H1 (cell line): ENCODE measurements around the gene MACROD2. TPM values are rescaled to one million over a fixed set of nuclear protein-coding genes. Genes with fewer than 3 reads are reported as not detected.

Source experiments
- CTCF ChIA-PET: fragments of 300-600 bp; sonication (Branson Sonifier 250); formaldehyde crosslinking; loops from one replicate; lab custom pipeline; 2021; ENCODE audit not compliant: partially characterized antibody; lab: Charles Lee
- POLR2A ChIA-PET: fragments of 300-600 bp; sonication (Branson Sonifier 250); formaldehyde crosslinking; loops from one replicate; lab custom pipeline; 2021; ENCODE audit warnings: inconsistent platforms; ENCODE audit not compliant: partially characterized antibody; lab: Charles Lee
- DNase-seq, 2 experiments: peaks; one replicate each; pipeline versions ENCODE4 v3.0.0 to v3.0.0-alpha.2; 2010 to 2022; ENCODE audit warnings: low spot score in 2 of 2, low read depth in 1 of 2, mixed read lengths in 1 of 2
- FAIRE-seq: peaks from 2 replicates; lab custom pipeline; 2011; peaks lifted over from hg19 to GRCh38; lab: Jason Lieb, UNC
- H2AFZ ChIP-seq: 2 replicates; pipeline ENCODE4 v1.8.1; 2012; ENCODE audit warnings: low read length, inconsistent platforms
- H2AK5ac ChIP-seq: 2 replicates; pipeline ENCODE4 v1.6.1; 2013; ENCODE audit warnings: low read depth, low read length
- H2BK120ac ChIP-seq: replicated peaks from 2 replicates; pipeline ENCODE3; 2013; ENCODE audit warnings: low read depth, low read length, inconsistent platforms
- H2BK12ac ChIP-seq: 2 replicates; pipeline ENCODE4 v1.6.1; 2013; ENCODE audit warnings: low read depth, low read length
- H2BK15ac ChIP-seq: 2 replicates; pipeline ENCODE4 v1.6.1; 2013; ENCODE audit warnings: low read length
- H2BK20ac ChIP-seq: 2 replicates; pipeline ENCODE4 v1.6.1; 2013; ENCODE audit warnings: low read length
- H2BK5ac ChIP-seq: 2 replicates; pipeline ENCODE4 v1.6.1; 2013; ENCODE audit warnings: low read depth, low read length
- H3K14ac ChIP-seq: 2 replicates; pipeline ENCODE4 v1.6.1; 2013; ENCODE audit warnings: inconsistent platforms; ENCODE audit not compliant: insufficient read length
- H3K18ac ChIP-seq: 2 replicates; pipeline ENCODE4 v1.6.1; 2013; ENCODE audit warnings: low read length; ENCODE audit errors: extremely low read depth
- H3K23ac ChIP-seq: 2 replicates; pipeline ENCODE4 v1.6.1; 2013; ENCODE audit warnings: inconsistent platforms; ENCODE audit not compliant: insufficient read length
- H3K23me2 ChIP-seq: 2 replicates; pipeline ENCODE4 v1.6.1; 2013; ENCODE audit warnings: low read depth, low read length
- H3K27ac ChIP-seq: 2 replicates; pipeline ENCODE4 v1.6.1; 2011; ENCODE audit warnings: low read depth, low read length, inconsistent platforms
- H3K27me3 ChIP-seq, 4 experiments: replicated peaks in 1 of 4; 1 replicate in 1 of 4; 2 replicates in 3 of 4; pipeline versions ENCODE4 v1.6.1 to v1.8.1; 2011 to 2013; ENCODE audit warnings: low read length in 3 of 4, mild to moderate bottlenecking in 3 of 4, inconsistent platforms in 2 of 4, mixed read lengths in 2 of 4, moderate library complexity in 1 of 4; ENCODE audit not compliant: control insufficient read depth in 3 of 4, insufficient read depth in 3 of 4; ENCODE audit errors: extremely low read depth in 1 of 4
- H3K36me3 ChIP-seq, 4 experiments: 2 replicates each; pipeline versions ENCODE4 v1.6.1 to v1.8.1; 2011 to 2013; ENCODE audit warnings: mild to moderate bottlenecking in 4 of 4, low read length in 3 of 4, moderate library complexity in 2 of 4, control low read depth in 1 of 4, inconsistent platforms in 1 of 4; ENCODE audit not compliant: insufficient read depth in 4 of 4, control insufficient read depth in 2 of 4
- H3K4ac ChIP-seq: replicated peaks from 2 replicates; pipeline ENCODE3; 2013; ENCODE audit warnings: low read length, low read depth, mixed read lengths, inconsistent platforms; ENCODE audit not compliant: insufficient read length
- H3K4me1 ChIP-seq, 4 experiments: replicated peaks in 1 of 4; 1 replicate in 1 of 4; 2 replicates in 3 of 4; pipeline versions ENCODE4 v1.6.1 to v1.8.1; 2011 to 2013; ENCODE audit warnings: low read length in 3 of 4, inconsistent platforms in 2 of 4, mixed read lengths in 1 of 4; ENCODE audit not compliant: insufficient read depth in 4 of 4, control insufficient read depth in 3 of 4
- H3K4me2 ChIP-seq, 2 experiments: 2 replicates each; pipeline versions ENCODE4 v1.6.1 to v1.8.1; 2011 to 2013; ENCODE audit warnings: low read depth in 2 of 2, low read length in 2 of 2, control low read depth in 1 of 2, inconsistent platforms in 1 of 2, mild to moderate bottlenecking in 1 of 2; ENCODE audit not compliant: insufficient read depth in 1 of 2
- H3K4me3 ChIP-seq, 4 experiments: fragments of 200-600, 300-600 bp in 1 of 4; sonication (generic), shearing (Covaris generic), sonication (Bioruptor Twin) in 1 of 4; 2 replicates each; pipeline versions ENCODE4 v1.5.1 to v1.8.1; 2011 to 2016; ENCODE audit warnings: low read length in 4 of 4, low read depth in 3 of 4, control low read depth in 2 of 4, inconsistent platforms in 2 of 4, mild to moderate bottlenecking in 2 of 4, mixed read lengths in 1 of 4, moderate library complexity in 1 of 4; ENCODE audit not compliant: insufficient read depth in 2 of 4; ENCODE audit errors: extremely low read depth in 1 of 4
- H3K56ac ChIP-seq: replicated peaks from 2 replicates; pipeline ENCODE3; 2013; ENCODE audit warnings: low read depth, mild to moderate bottlenecking, mixed read lengths, low read length, inconsistent platforms; ENCODE audit not compliant: insufficient read length
- H3K79me1 ChIP-seq: 2 replicates; pipeline ENCODE4 v1.6.1; 2013; ENCODE audit warnings: low read depth, low read length, control low read depth
- H3K79me2 ChIP-seq, 2 experiments: 2 replicates each; pipeline versions ENCODE4 v1.6.1 to v1.8.1; 2012 to 2013; ENCODE audit warnings: low read length in 2 of 2, mild to moderate bottlenecking in 2 of 2, inconsistent platforms in 1 of 2; ENCODE audit not compliant: insufficient read depth in 2 of 2, control insufficient read depth in 1 of 2
- H3K9ac ChIP-seq, 4 experiments: replicated peaks in 1 of 4; 1 replicate in 1 of 4; 2 replicates in 3 of 4; pipeline versions ENCODE4 v1.6.1 to v1.8.1; 2011 to 2013; ENCODE audit warnings: low read depth in 3 of 4, low read length in 3 of 4, control low read depth in 2 of 4, mild to moderate bottlenecking in 2 of 4, moderate library complexity in 2 of 4, inconsistent platforms in 1 of 4; ENCODE audit errors: extremely low read depth in 1 of 4
- H3K9me3 ChIP-seq, 2 experiments: 2 replicates each; pipeline versions ENCODE4 v1.6.1 to v1.8.1; 2012 to 2013; ENCODE audit warnings: mild to moderate bottlenecking in 2 of 2, moderate library complexity in 2 of 2, control low read depth in 1 of 2, inconsistent platforms in 1 of 2, low read depth in 1 of 2, low read length in 1 of 2, mixed read lengths in 1 of 2; ENCODE audit not compliant: insufficient read depth in 2 of 2
- H4K20me1 ChIP-seq, 2 experiments: replicated peaks in 1 of 2; 2 replicates each; pipeline versions ENCODE3 to v1.8.1; 2011 to 2013; ENCODE audit warnings: inconsistent platforms in 2 of 2, low read length in 2 of 2, mild to moderate bottlenecking in 1 of 2; ENCODE audit not compliant: insufficient read depth in 2 of 2, control insufficient read depth in 1 of 2
- H4K5ac ChIP-seq: 2 replicates; pipeline ENCODE4 v1.6.1; 2013; ENCODE audit warnings: low read length, low read depth, mixed read lengths, inconsistent platforms; ENCODE audit not compliant: insufficient read length
- H4K8ac ChIP-seq: 2 replicates; pipeline ENCODE4 v1.8.0; 2013; ENCODE audit warnings: mild to moderate bottlenecking, moderate library complexity, low read length, inconsistent platforms; ENCODE audit not compliant: insufficient read depth; ENCODE audit errors: extremely low read depth
- H4K91ac ChIP-seq: replicated peaks from 2 replicates; pipeline ENCODE3; 2013; ENCODE audit warnings: low read length, mixed read lengths, inconsistent platforms; ENCODE audit not compliant: insufficient read length
- BACH1 ChIP-seq: IDR thresholded peaks from 2 replicates; pipeline ENCODE4 v1.6.1; 2012; ENCODE audit warnings: low read length, improper control_type of control experiment
- CHD2 ChIP-seq: IDR thresholded peaks from 2 replicates; pipeline ENCODE4 v1.6.1; 2012; ENCODE audit warnings: low read length, improper control_type of control experiment
- EGR1 ChIP-seq: IDR thresholded peaks from 2 replicates; pipeline ENCODE4 v1.6.1; 2011; ENCODE audit warnings: low read depth, low read length, borderline replicate concordance
- GTF2F1 ChIP-seq: IDR thresholded peaks from 2 replicates; pipeline ENCODE4 v1.6.1; 2012; ENCODE audit warnings: low read depth, low read length, improper control_type of control experiment, borderline replicate concordance
- KDM1A ChIP-seq: fragments of 200-600, 300-600 bp; sonication (generic); IDR thresholded peaks from 2 replicates; pipeline ENCODE4 v1.7.1; 2016; ENCODE audit warnings: mild to moderate bottlenecking, low read length, borderline replicate concordance
- POLR2AphosphoS5 ChIP-seq: IDR thresholded peaks from 2 replicates; pipeline ENCODE4 v1.6.1; 2011; ENCODE audit warnings: low read depth, low read length
- RBBP5 ChIP-seq: IDR thresholded peaks from 2 replicates; pipeline ENCODE4 v1.7.1; 2012; ENCODE audit warnings: low read depth, mild to moderate bottlenecking, inconsistent platforms, low read length, moderate library complexity, borderline replicate concordance
- RXRA ChIP-seq: IDR thresholded peaks from 2 replicates; pipeline ENCODE4 v1.6.1; 2011; ENCODE audit warnings: low read depth, mild to moderate bottlenecking, low read length, moderate library complexity; ENCODE audit not compliant: insufficient read depth
- SP1 ChIP-seq: IDR thresholded peaks from 2 replicates; pipeline ENCODE4 v1.6.1; 2011; ENCODE audit warnings: low read depth, low read length
- SP2 ChIP-seq: IDR thresholded peaks from 2 replicates; pipeline ENCODE4 v1.6.1; 2012; ENCODE audit warnings: mild to moderate bottlenecking, low read length, inconsistent platforms
- TEAD4 ChIP-seq: IDR thresholded peaks from 2 replicates; pipeline ENCODE4 v1.6.1; 2012; ENCODE audit warnings: low read depth, low read length, inconsistent platforms, mixed read lengths
- WGBS, 2 experiments: shearing (Covaris generic) in 1 of 2; methylation state at CpG; one replicate each; pipeline versions ENCODE4 v1.1.6 to v1.1.7; 2013 to 2015; ENCODE audit warnings: low lambda C conversion rate in 2 of 2, mixed read lengths in 2 of 2, inconsistent platforms in 1 of 2, low coverage in 1 of 2, missing lambda C conversion rate in 1 of 2; ENCODE audit not compliant: insufficient replicate concordance in 2 of 2, insufficient coverage in 1 of 2, insufficient read length in 1 of 2; ENCODE audit errors: extremely low coverage in 1 of 2, missing lambda C conversion rate in 1 of 2; 5-methylcytosine and 5-hydroxymethylcytosine counted together
- polyA plus RNA-seq, 7 experiments: library from polyadenylated mRNA; depleted of rRNA in 3 of 7; stranded (reverse) in 5 of 7; unstranded in 2 of 7; fragments of >200 nt in 5 of 7; fragments of 200-250 nt in 2 of 7; gene quantifications; 1 replicate in 5 of 7; 2 replicates in 1 of 7; 4 replicates in 1 of 7; pipeline versions ENCODE4 v1.2.1 to v1.2.3, GENCODE V29; 2011 to 2013; ENCODE audit warnings: missing spikeins in 2 of 7, mixed read lengths in 2 of 7
- total RNA-seq: library from RNA; stranded (reverse); fragmentation: NEBNext Ultra II Directional; extraction: Animal tissue kit (Norgen Biotek cat#: 25700); gene quantifications from 2 replicates; pipeline ENCODE4 v1.2.1, GENCODE V29; 2021
- TF ChIP-seq, protein P1 (sequence below), 3 experiments: IDR thresholded peaks; 1 replicate in 2 of 3; 2 replicates in 1 of 3; pipeline versions ENCODE4 v1.5.1 to v1.6.1; 2011; ENCODE audit warnings: low read length in 3 of 3, mild to moderate bottlenecking in 3 of 3, inconsistent platforms in 2 of 3, low read depth in 1 of 3, moderate library complexity in 1 of 3; ENCODE audit not compliant: insufficient read depth in 1 of 3; ENCODE audit errors: control extremely low read depth in 1 of 3

The MACROD2 gene
- total and polyA plus RNA-seq, 2 of the 8 experiments (the other 6 are each of a cell fraction or from before 2014, with no cell fraction given), result 0.70 to 3.9 TPM

DNA sequence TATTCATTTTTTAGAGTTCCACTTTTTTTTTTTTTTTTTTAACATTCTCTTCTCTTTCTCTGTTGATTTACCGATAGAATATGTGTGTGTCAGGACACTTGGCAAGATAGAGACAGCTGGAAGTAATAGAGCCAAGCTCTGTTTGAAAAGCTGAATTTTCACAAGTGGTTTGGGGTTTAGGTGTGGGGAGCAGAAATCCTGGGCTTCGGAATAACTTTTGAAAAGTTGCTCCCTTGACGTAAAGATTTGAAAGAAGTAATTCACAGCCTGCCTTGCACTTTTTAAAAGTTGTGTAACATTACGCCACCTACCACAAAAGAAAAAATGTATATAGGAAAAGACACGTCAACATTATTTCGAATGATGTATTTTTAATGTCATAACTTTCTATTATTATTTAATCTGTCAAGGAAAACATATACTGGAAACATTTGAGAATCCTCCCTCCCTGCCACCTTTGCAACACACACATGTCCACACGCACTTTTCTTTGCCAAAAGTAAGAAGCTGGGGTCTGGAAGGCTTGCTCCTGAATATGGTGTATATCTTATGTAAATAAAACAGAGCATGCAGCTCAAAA, 1660.1 kb downstream of the MACROD2 start:
- ChIA-PET CTCF (interaction anchor here (0.8 to 7.5 kb wide), 14 partner anchors 11 to 1106 kb away, joined by 3 to 50 read pairs (median 6); no protein-coding TSS in a partner anchor), POLR2A (no interaction called here)
- Histone ChIP-seq H3K23ac (no peak overlapping the region), H2BK15ac (no peak overlapping the region), H3K27me3 (no peaks in the 10 kb centered on the region), H2AFZ (no peak overlapping the region), H3K9me3 (no peaks in the 10 kb centered on the region), H3K36me3 (no peaks in the 10 kb centered on the region), H3K79me2 (no peaks in the 10 kb centered on the region), H3K4ac (no peak overlapping the region), H2BK5ac (no peak overlapping the region), H2BK12ac (no peak overlapping the region), H3K14ac (no peak overlapping the region), H3K79me1 (no peaks in the 10 kb centered on the region), H2BK20ac (no peak overlapping the region), H3K18ac (no peak overlapping the region), H4K5ac (no peak overlapping the region), H4K91ac (no peak overlapping the region), H3K9ac (no peak overlapping the region), H3K27ac (no peak overlapping the region), H3K4me3 (no peak overlapping the region), H3K56ac (no peak overlapping the region), H2BK120ac (no peak overlapping the region), H3K23me2 (no peaks in the 10 kb centered on the region), H2AK5ac (no peak overlapping the region), H3K4me2 (no peak overlapping the region), H4K8ac (no peak overlapping the region), H3K4me1 (peaks cover 0 to 10% (median 5%) of the 10 kb centered on the region in 4 experiments; a peak in 2 of 7 replicates), H4K20me1 (no peaks in the 10 kb centered on the region)
- DNase-seq, result no peak
- WGBS, 2 experiments, result 90% methylated on average over 7 of the region's 7 CpGs; no CpG with 5 or more reads in 1 of the 2 experiments
- FAIRE-seq, result no peak
- TF ChIP-seq SP1 (no peak), RBBP5 (no peak), EGR1 (no peak), SP2 (no peak), TEAD4 (no peak), BACH1 (no peak), POLR2AphosphoS5 (no peak), CHD2 (no peak), RXRA (no peak), KDM1A (no peak), GTF2F1 (no peak)
- TF ChIP-seq, protein P1, sequence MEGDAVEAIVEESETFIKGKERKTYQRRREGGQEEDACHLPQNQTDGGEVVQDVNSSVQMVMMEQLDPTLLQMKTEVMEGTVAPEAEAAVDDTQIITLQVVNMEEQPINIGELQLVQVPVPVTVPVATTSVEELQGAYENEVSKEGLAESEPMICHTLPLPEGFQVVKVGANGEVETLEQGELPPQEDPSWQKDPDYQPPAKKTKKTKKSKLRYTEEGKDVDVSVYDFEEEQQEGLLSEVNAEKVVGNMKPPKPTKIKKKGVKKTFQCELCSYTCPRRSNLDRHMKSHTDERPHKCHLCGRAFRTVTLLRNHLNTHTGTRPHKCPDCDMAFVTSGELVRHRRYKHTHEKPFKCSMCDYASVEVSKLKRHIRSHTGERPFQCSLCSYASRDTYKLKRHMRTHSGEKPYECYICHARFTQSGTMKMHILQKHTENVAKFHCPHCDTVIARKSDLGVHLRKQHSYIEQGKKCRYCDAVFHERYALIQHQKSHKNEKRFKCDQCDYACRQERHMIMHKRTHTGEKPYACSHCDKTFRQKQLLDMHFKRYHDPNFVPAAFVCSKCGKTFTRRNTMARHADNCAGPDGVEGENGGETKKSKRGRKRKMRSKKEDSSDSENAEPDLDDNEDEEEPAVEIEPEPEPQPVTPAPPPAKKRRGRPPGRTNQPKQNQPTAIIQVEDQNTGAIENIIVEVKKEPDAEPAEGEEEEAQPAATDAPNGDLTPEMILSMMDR (IDR thresholded peaks at IDR 0.05; ENCODE audit: control extremely low read depth in 1 of 3, insufficient read depth in 1 of 3, low read depth in 1 of 3, low read length in 3 of 3), result no peak
